Rectal smooth muscle tissue (tissue), 1 donor: ENCODE measurements around the gene PMF1.
"Not testable (repeated sequence)": the region's sequence is repeated elsewhere in the genome, so short reads cannot be mapped to it uniquely, and the experiment has no call there.

Experiments
- H3K27ac ChIP-seq: one replicate; pipeline ENCODE4 v1.7.0; 2013; ENCODE audit warnings: low read depth, low read length, inconsistent platforms
- H3K27me3 ChIP-seq: one replicate; pipeline ENCODE4 v1.7.0; 2013; ENCODE audit warnings: low read length; ENCODE audit not compliant: control insufficient read depth, insufficient read depth
- H3K36me3 ChIP-seq: one replicate; pipeline ENCODE4 v1.7.0; 2013; ENCODE audit warnings: low read length; ENCODE audit not compliant: control insufficient read depth, insufficient read depth
- H3K4me1 ChIP-seq: one replicate; pipeline ENCODE4 v1.7.0; 2013; ENCODE audit warnings: low read length; ENCODE audit not compliant: control insufficient read depth, insufficient read depth
- H3K4me3 ChIP-seq: one replicate; pipeline ENCODE4 v1.7.0; 2013; ENCODE audit warnings: low read length
- H3K9ac ChIP-seq: one replicate; pipeline ENCODE4 v1.7.0; 2013; ENCODE audit warnings: low read length

The PMF1 gene

DNA sequence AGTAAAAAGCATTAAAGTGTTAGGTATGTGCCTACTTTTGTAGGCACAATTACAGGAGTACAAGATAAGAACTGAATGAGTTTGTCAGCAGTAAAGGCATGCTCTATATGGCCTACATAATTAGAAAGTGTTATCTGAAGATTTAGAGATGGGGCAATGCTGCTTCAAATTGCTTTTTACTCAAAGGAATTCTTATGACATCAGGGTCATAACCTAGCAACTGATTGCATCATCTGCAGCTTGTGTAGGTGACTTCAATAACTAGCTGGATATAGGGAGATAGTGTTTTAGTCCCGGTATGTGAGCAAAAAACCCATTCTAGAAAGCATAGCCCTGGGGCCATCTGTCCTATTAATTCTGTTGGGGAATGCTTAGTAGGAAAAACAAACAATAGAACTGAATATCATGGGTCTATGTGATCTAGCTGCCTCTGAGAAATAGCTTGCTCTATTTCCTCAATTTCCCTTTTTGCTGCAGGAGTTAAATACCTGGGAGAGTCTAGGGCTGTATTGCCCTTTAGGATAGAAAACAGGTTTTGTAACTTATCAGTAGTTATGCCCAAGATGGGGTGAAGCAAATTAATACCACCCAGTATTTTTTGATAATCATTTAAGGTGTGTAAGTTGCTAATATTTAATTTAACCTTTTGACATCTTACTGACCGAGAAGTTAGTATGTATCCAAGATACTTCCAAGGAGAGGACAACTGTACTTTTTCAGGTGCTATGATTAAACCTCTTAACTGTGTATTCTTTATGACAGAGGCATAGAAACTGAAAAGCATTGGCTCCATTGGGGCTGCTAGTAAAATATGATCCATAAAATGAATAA lies 26.2 kb upstream of the PMF1 start:
- H3K36me3 ChIP-seq, H3K27me3 ChIP-seq, H3K27ac ChIP-seq, H3K4me3 ChIP-seq, H3K9ac ChIP-seq, H3K4me1 ChIP-seq: not testable (repeated sequence)

DNA sequence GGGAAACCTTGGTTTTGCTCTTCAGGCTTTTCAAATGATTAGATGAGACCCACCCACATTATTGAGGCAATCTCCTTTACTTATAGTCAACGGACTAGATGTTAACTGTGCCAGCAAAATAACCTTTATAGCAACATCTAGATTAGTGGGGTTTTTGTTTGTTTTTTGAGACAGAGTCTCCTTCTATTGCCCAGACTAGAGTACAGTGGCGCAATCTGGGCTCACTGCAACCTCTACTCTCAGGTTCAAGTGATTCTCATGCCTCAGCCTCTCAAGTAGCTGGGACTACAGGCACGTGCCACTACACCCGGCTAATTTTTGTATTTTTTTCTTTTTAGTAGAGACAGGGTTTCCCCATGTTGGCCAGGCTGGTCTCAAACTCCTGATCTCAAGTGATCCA lies 22.5 kb upstream of the PMF1 start:
- H3K27me3 ChIP-seq, H3K9ac ChIP-seq, H3K27ac ChIP-seq, H3K4me3 ChIP-seq, H3K4me1 ChIP-seq, H3K36me3 ChIP-seq: not testable (repeated sequence)

DNA sequence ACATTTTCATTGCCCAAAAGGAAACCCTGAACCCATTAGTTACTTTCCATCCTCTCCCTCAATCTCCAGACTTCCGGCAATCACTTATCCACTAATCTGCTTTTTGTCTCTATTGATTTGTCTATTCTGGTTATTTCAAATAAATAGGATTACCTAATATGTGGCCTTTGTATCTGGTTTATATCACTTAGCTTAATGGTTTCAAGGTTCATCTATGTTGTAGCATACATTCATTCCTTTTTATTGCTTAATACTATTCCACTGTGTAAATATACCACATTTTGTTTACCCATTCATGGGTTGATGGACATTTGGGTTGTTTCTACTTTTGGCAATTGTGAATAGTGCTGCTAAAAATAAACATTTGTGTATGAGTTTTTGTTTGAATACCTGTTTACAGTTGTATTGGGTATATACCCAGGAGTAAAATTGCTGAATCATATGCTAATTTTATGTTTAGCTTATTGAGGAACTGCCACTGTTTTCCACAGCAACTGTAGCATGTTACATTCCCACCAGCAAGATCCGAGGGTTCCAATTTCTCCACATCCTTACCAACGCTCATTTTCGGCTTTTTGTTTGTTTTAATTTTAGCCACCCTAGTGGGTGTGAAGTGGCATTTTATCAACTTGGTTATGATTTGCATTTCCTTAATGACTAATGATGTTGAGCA lies 21.4 kb upstream of the PMF1 start:
- Histone ChIP-seq H3K36me3 (peaks cover 3% of the 10 kb centered on the region), H3K27me3 (no peaks in the 10 kb centered on the region), H3K9ac (no peak overlapping the region), H3K4me3 (no peak overlapping the region), H3K27ac (no peak overlapping the region), H3K4me1 (peaks cover 7% of the 10 kb centered on the region)

DNA sequence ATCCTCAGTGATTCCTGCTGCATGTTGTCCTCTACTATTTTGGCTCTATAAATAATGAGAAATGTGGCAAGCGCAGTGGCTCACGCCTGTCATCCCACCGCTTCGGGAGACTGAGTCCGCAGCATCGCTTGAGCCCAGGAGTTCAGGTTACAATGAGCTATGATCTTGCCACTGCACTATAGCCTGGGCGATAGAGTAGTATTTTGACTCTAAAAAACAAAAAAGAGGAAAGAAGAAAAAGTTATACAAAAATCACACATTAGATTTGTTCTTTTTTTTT lies 19.7 kb upstream of the PMF1 start:
- Histone ChIP-seq H3K27me3 (no peaks in the 10 kb centered on the region), H3K4me3 (peak overlapping the region; percentile 65), H3K4me1 (peaks cover 7% of the 10 kb centered on the region), H3K9ac (peak overlapping the region; percentile 68), H3K36me3 (peaks cover 3% of the 10 kb centered on the region), H3K27ac (peak overlapping the region; percentile 82)

DNA sequence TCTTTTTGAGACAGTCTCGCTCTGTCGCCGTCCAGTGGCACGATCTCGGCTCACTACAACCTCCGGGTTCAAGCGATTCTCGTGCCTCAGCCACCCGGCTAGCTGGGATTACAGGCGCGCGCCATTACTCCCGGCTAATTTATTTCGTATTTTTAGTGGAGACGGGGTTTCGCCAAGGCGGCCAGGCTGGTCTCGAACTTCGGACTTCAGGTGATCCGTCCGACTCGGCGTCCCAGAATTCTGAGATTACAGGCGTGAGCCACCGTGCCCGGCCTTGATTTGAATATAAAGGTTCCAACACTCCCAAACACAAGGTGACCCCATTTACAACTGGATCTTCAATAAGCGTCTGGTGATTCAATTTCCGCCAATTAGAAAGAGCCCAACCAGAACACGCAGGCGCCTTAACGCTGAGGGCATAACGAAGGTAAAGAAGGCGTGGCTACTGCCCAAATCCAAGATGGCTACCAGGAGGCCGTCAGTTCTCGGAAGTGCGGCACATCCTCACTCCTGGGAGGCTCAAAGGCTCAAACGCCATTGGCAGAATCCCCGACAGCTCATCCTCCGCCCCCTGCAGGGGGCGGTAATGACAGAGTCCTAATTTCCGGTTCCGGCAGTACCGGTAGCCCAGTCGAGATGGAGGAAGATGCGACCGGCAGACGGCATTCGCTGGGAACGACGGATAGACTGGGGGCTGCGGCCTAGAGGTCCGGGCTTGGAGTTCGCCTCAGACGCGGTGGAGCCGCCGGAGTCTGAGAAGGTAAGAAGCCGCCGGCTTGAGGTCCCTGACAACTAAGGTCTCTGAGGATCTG lies 19.1 kb upstream of the PMF1 start, which contains the start of gene SLC25A44:
TSS of gene SLC25A44 (plus strand) at position 617 of the 812 bp plus-strand sequence. CDS start 5,744 bp downstream, outside the sequence.
- Histone ChIP-seq H3K27ac (peak within 1 kb of the TSS; percentile 82), H3K9ac (peak within 1 kb of the TSS; percentile 89), H3K27me3 (no peaks in the 10 kb centered on the region), H3K36me3 (peaks cover 3% of the 10 kb centered on the region), H3K4me1 (peaks cover 7% of the 10 kb centered on the region), H3K4me3 (peak within 1 kb of the TSS; percentile 98)

DNA sequence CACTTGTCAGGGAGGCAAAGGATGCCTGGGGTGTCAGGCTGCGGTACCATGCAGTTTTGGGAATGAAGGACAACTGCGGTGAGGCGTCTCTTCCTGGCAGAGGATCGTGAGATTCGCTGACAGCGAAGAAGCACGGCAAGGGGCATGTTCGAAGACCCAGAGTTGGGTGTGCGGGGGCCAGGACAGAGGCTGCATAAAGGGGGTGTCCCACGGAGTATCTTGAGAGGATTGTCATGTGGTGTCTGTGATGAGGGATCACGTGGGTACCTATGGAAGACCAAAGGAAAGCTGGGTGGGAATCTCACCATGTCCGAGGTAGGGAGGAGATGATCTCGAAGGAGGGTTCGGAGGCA lies 18.5 kb upstream of the PMF1 start:
- peak overlapping the region; percentile 60 for H3K27ac ChIP-seq
- H3K9ac ChIP-seq = peak overlapping the region; percentile 89
- H3K27me3 ChIP-seq = no peaks in the 10 kb centered on the region
- peak overlapping the region; percentile 98 for H3K4me3 ChIP-seq
- peaks cover 3% of the 10 kb centered on the region for H3K36me3 ChIP-seq
- peaks cover 7% of the 10 kb centered on the region for H3K4me1 ChIP-seq

DNA sequence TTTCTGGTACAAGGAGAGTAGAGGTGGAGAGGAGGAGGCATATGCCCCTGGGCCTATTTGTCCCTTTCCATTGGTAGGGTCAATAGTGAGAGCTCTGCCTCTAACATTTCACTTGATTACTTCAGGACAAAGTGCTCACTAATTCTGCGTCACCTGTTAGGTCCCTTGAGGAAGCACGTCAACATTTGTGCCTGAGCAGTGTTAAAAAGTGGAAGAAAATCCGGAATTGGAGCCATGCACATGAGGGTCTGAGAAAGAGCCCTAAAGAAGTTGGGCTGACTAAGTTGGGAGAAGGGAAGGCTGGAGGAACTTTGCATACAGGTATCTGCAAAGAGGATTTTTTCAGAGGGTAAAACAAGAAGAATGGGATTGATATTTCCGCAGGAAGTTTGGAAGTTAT lies 17.0 kb upstream of the PMF1 start:
- H3K4me1 ChIP-seq = peaks cover 7% of the 10 kb centered on the region
- no peak overlapping the region for H3K27ac ChIP-seq
- no peak overlapping the region for H3K9ac ChIP-seq

DNA sequence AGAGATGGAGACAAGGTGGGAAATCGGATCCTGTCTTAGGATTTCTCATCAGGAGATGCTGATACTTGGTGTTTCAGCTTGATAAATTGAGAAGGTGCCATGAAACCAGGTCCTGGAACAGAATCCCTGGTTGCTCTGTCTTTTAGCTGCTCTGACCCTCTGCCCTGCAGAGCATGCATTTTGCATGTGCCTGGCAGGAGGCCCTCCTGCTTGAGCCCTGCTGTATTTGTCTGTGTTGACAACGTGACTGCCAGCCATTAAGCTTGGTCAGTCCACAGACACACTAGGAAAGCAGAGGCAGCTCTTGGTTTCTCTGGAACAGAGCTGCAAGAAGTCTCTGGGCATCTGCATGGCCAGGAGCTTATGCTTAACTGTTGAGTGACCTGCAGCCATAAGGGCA lies 16.4 kb upstream of the PMF1 start:
- no peaks in the 10 kb centered on the region for H3K27me3 ChIP-seq
- H3K27ac ChIP-seq = no peak overlapping the region
- no peak overlapping the region for H3K9ac ChIP-seq
- H3K4me3 ChIP-seq = no peak overlapping the region
- H3K4me1 ChIP-seq = peaks cover 7% of the 10 kb centered on the region
- H3K36me3 ChIP-seq = peaks cover 3% of the 10 kb centered on the region

More for the DNA sequence above, 17.0 kb upstream of the PMF1 start:
- no peaks in the 10 kb centered on the region for H3K27me3 ChIP-seq
- no peak overlapping the region for H3K4me3 ChIP-seq
- H3K36me3 ChIP-seq = peaks cover 3% of the 10 kb centered on the region

DNA sequence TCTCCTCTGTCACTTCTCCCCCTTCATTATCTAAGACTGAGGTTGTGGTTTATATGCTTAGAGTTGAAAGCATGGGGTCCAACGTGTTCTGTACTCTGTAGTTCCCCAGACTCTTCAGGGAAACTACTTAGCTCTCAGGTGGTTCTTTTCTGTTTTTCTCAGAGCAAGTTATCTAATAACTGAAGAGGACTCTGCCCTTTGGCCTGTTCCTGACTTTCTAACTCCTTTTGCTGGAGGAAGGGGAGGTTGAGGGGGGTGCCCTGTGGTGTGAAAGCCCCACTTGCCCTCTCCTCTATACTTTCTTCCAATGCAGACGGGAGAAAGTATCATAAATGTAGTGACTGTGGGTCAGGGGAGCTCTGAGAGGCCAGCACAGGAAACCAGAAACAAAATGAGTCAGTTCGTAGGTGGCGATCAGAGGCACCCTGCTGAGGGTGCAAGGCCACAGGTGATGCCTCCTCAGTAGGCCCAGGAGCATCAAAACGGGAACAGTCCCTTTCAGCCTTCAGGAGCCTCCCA lies 13.9 kb upstream of the PMF1 start:
- H3K27ac ChIP-seq = no peak overlapping the region

DNA sequence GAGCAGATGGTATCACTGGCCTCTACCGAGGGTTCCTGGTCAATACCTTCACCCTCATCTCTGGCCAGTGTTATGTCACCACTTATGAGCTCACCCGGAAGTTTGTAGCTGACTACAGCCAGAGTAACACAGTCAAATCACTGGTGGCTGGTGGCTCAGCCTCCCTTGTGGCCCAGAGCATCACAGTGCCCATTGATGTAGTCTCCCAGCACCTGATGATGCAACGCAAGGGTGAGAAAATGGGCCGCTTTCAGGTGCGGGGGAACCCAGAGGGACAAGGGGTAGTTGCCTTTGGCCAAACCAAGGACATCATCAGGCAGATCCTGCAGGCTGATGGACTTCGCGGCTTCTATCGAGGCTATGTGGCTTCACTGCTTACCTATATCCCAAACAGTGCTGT lies 12.8 kb upstream of the PMF1 start:
- Histone ChIP-seq H3K27ac (no peak overlapping the region), H3K36me3 (peaks cover 8% of the 10 kb centered on the region), H3K9ac (no peak overlapping the region), H3K27me3 (no peaks in the 10 kb centered on the region), H3K4me1 (no peaks in the 10 kb centered on the region), H3K4me3 (no peak overlapping the region)

More for the DNA sequence above, 13.9 kb upstream of the PMF1 start:
- Histone ChIP-seq H3K9ac (no peak overlapping the region), H3K4me3 (no peak overlapping the region), H3K36me3 (peaks cover 8% of the 10 kb centered on the region), H3K4me1 (peaks cover 4% of the 10 kb centered on the region), H3K27me3 (no peaks in the 10 kb centered on the region)

DNA sequence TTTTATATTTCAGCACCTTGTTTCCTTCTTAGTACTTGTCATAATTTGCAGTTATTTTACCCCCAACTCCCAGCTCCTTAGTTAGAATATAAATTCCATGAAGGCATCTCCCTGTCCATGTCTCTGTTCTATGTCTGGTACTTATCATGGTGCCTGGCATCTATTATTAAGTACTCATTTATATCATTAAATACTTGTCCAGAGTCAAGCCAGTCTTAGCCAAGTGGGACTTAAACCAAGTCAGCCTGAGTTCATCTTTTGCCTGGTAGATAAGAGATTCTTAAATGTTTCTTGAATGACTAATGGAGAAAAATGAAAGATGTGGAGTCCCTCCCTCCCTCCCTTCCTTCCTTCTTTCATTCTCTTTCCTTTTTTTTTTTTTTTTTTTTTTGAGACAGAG lies 9.5 kb upstream of the PMF1 start:
- no peak overlapping the region for H3K9ac ChIP-seq
- no peak overlapping the region for H3K4me3 ChIP-seq
- peaks cover 8% of the 10 kb centered on the region for H3K36me3 ChIP-seq
- H3K27me3 ChIP-seq = no peaks in the 10 kb centered on the region
- H3K27ac ChIP-seq = peak overlapping the region; percentile 1
- H3K4me1 ChIP-seq = no peaks in the 10 kb centered on the region

DNA sequence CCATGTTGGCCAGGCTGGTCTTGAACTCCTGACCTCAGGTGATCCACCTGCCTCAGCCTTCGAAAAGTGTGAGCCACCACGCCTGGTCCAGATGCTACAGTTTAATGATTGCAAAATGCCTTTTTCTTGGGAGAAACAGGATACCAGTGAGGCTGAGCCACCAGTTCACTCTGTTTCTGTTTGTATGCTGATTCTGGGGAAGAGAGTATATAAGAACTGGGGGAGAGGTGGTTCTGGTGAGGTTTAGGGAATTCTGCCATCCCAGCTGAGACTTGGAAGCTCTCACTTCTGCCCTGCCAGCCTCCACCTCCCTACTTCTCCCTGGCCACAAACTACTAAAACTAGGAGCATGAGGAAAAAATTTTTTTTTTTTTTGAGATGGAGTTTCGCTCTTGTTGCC lies 8.1 kb upstream of the PMF1 start:
- no peaks in the 10 kb centered on the region for H3K4me1 ChIP-seq
- H3K36me3 ChIP-seq = peaks cover 16% of the 10 kb centered on the region
- no peak overlapping the region for H3K4me3 ChIP-seq
- no peaks in the 10 kb centered on the region for H3K27me3 ChIP-seq
- H3K9ac ChIP-seq = no peak overlapping the region
- no peak overlapping the region for H3K27ac ChIP-seq
